HCT116 (cell line): ENCODE results near the gene FPR2. TPM values are rescaled to one million over a fixed set of nuclear protein-coding genes. Genes with fewer than 3 reads are reported as not detected.

Experiments
- ATAC-seq: fragments of 200-7000 bp; cut with Tn5 transposase; 2 replicates; pipeline ENCODE4 v1.9.1; 2020; ENCODE audit warnings: mild to moderate bottlenecking, moderate library complexity
- BruUV-seq: library from RNA; stranded (reverse); fragments of 400-500 nt; replicated peaks from 2 replicates; lab custom pipeline; 2021; lab: Mats Ljungman, UMichigan
- CTCF ChIA-PET: fragments of 300-600 bp; sonication (Branson Sonifier 250); formaldehyde crosslinking; loops from one replicate; lab custom pipeline; 2021; ENCODE audit warnings: antibody characterized with exemption; lab: Charles Lee
- POLR2A ChIA-PET: fragments of 300-600, 350-600 bp; sonication (Branson Sonifier 250); formaldehyde crosslinking; loops from one replicate; lab custom pipeline; 2021; ENCODE audit warnings: antibody characterized with exemption; lab: Charles Lee
- RAD21 ChIA-PET, 2 experiments: fragments of 300-600 bp; sonication (Branson Sonifier 250); formaldehyde crosslinking; loops; one replicate each; lab custom pipeline; 2023; ENCODE audit warnings: low total read pairs in 2 of 2; ENCODE audit not compliant: uncharacterized antibody in 2 of 2, unreplicated experiment in 2 of 2, low non-redundant PET in 1 of 2; lab: Charles Lee
- DNase-seq: peaks from one replicate; pipeline ENCODE4 v3.0.0-alpha.2; 2010; ENCODE audit warnings: low read depth, low spot score
- H2AFZ ChIP-seq: fragments of 200-600 bp; shearing (Covaris generic), sonication (generic); 2 replicates; pipeline ENCODE4 v1.6.1; 2017; ENCODE audit warnings: low read depth, mixed run types, mixed read lengths, antibody characterized with exemption, low read length; ENCODE audit not compliant: poor library complexity, severe bottlenecking
- H3K27ac ChIP-seq: 2 replicates; pipeline ENCODE4 v1.5.1; 2012; ENCODE audit warnings: low read depth, low read length
- H3K27me3 ChIP-seq: fragments of 200-600 bp; sonication (generic); 2 replicates; pipeline ENCODE4 v1.6.1; 2016; ENCODE audit warnings: mixed run types, low read length, mixed read lengths; ENCODE audit not compliant: insufficient read depth
- H3K36me3 ChIP-seq, 2 experiments: fragments of 200-500 bp in 1 of 2; fragments of 200-600 bp in 1 of 2; sonication (Bioruptor generic) in 1 of 2; sonication (generic) in 1 of 2; 2 replicates each; pipeline versions ENCODE4 v1.5.1 to v1.6.1; 2014 to 2016; ENCODE audit warnings: low read length in 2 of 2, inconsistent platforms in 1 of 2, mixed read lengths in 1 of 2, mixed run types in 1 of 2; ENCODE audit not compliant: insufficient read depth in 2 of 2, control insufficient read depth in 1 of 2
- H3K4me1 ChIP-seq, 2 experiments: fragments of 200-600 bp in 1 of 2; sonication (generic) in 1 of 2; 2 replicates each; pipeline versions ENCODE4 v1.5.1 to v1.6.1; 2012 to 2017; ENCODE audit warnings: low read length in 2 of 2, inconsistent platforms in 1 of 2, mild to moderate bottlenecking in 1 of 2, mixed read lengths in 1 of 2, mixed run types in 1 of 2, moderate library complexity in 1 of 2; ENCODE audit not compliant: insufficient read depth in 2 of 2, control insufficient read depth in 1 of 2
- H3K4me2 ChIP-seq: fragments of 200-600 bp; sonication (generic); 2 replicates; pipeline ENCODE4 v1.6.1; 2017; ENCODE audit warnings: mixed run types, low read length, mixed read lengths
- H3K4me3 ChIP-seq, 2 experiments: fragments of 200-600 bp in 1 of 2; sonication (generic) in 1 of 2; replicated peaks in 1 of 2; 2 replicates each; pipeline ENCODE4 v1.5.1; 2011 to 2016; ENCODE audit warnings: low read length in 2 of 2, control low read depth in 1 of 2, low read depth in 1 of 2, mild to moderate bottlenecking in 1 of 2, mixed read lengths in 1 of 2, mixed run types in 1 of 2
- H3K79me2 ChIP-seq: fragments of 200-600 bp; sonication (generic); 2 replicates; pipeline ENCODE4 v1.6.1; 2017; ENCODE audit warnings: mild to moderate bottlenecking, mixed run types, low read length, moderate library complexity, mixed read lengths; ENCODE audit not compliant: insufficient read depth
- H3K9ac ChIP-seq: fragments of 200-600 bp; sonication (generic); 2 replicates; pipeline ENCODE4 v1.6.1; 2016; ENCODE audit warnings: low read length, mixed read lengths
- H3K9me2 ChIP-seq: fragments of 200-600 bp; sonication (generic), shearing (Covaris generic); 2 replicates; pipeline ENCODE4 v1.6.1; 2017; ENCODE audit warnings: mixed run types, mild to moderate bottlenecking, moderate library complexity; ENCODE audit not compliant: insufficient read depth
- H3K9me3 ChIP-seq, 2 experiments: fragments of 200-500 bp in 1 of 2; fragments of 200-600 bp in 1 of 2; sonication (Bioruptor generic) in 1 of 2; sonication (generic) in 1 of 2; 2 replicates each; pipeline ENCODE4 v1.6.1; 2014 to 2017; ENCODE audit warnings: low read length in 2 of 2, mixed read lengths in 2 of 2, inconsistent platforms in 1 of 2, low read depth in 1 of 2, mild to moderate bottlenecking in 1 of 2, mixed run types in 1 of 2, moderate library complexity in 1 of 2; ENCODE audit not compliant: control insufficient read depth in 1 of 2, insufficient read depth in 1 of 2
- H4K20me1 ChIP-seq: fragments of 200-600 bp; sonication (generic), shearing (Covaris generic); 2 replicates; pipeline ENCODE4 v1.6.1; 2017; ENCODE audit warnings: mixed run types, mild to moderate bottlenecking, moderate library complexity; ENCODE audit not compliant: insufficient read depth
- CEBPB ChIP-seq: IDR thresholded peaks from 2 replicates; pipeline ENCODE4 v1.6.1; 2012; ENCODE audit warnings: low read depth
- EGR1 ChIP-seq: IDR thresholded peaks from 2 replicates; pipeline ENCODE4 v1.6.1; 2012; ENCODE audit warnings: low read depth
- ELF1 ChIP-seq: IDR thresholded peaks from 2 replicates; pipeline ENCODE4 v1.6.1; 2012; ENCODE audit warnings: low read depth, borderline replicate concordance
- EZH2 ChIP-seq: fragments of 200-600 bp; sonication (generic); IDR thresholded peaks from 2 replicates; pipeline ENCODE4 v1.6.1; 2017; ENCODE audit warnings: antibody characterized with exemption, mixed run types
- EZH2phosphoT487 ChIP-seq: fragments of 200-600 bp; IDR thresholded peaks from 2 replicates; pipeline ENCODE4 v1.6.1; 2018; ENCODE audit warnings: antibody characterized with exemption, borderline replicate concordance
- FOSL1 ChIP-seq: IDR thresholded peaks from 2 replicates; pipeline ENCODE4 v1.6.1; 2012; ENCODE audit warnings: low read depth
- JUND ChIP-seq: IDR thresholded peaks from 2 replicates; pipeline ENCODE4 v1.6.1; 2012
- MAX ChIP-seq: IDR thresholded peaks from 2 replicates; pipeline ENCODE4 v1.6.1; 2012
- POLR2A ChIP-seq: IDR thresholded peaks from 2 replicates; pipeline ENCODE4 v1.7.0; 2011; ENCODE audit warnings: borderline replicate concordance; ENCODE audit not compliant: insufficient read depth, insufficient read length; ENCODE audit errors: extremely low read depth
- RAD21 ChIP-seq: IDR thresholded peaks from 2 replicates; pipeline ENCODE4 v1.6.1; 2012; ENCODE audit warnings: low read depth, mild to moderate bottlenecking
- SIN3A ChIP-seq: IDR thresholded peaks from 2 replicates; pipeline ENCODE4 v1.6.1; 2012; ENCODE audit warnings: low read depth
- SP1 ChIP-seq: IDR thresholded peaks from 2 replicates; pipeline ENCODE4 v1.6.1; 2012; ENCODE audit warnings: low read depth
- TCF7L2 ChIP-seq: IDR thresholded peaks from 2 replicates; pipeline ENCODE4 v1.7.0; 2011; ENCODE audit warnings: borderline replicate concordance, inconsistent platforms; ENCODE audit not compliant: insufficient read depth, insufficient read length; ENCODE audit errors: extremely low read depth
- YY1 ChIP-seq: IDR thresholded peaks from 2 replicates; pipeline ENCODE4 v1.6.1; 2011; ENCODE audit warnings: low read length, low read depth, moderate library complexity, mild to moderate bottlenecking; ENCODE audit not compliant: insufficient replicate concordance; ENCODE audit errors: extremely low read depth
- ZBTB33 ChIP-seq: IDR thresholded peaks from 2 replicates; pipeline ENCODE4 v1.6.1; 2011; ENCODE audit warnings: mild to moderate bottlenecking, low read length, moderate library complexity; ENCODE audit not compliant: insufficient replicate concordance; ENCODE audit errors: extremely low read depth
- ZFX ChIP-seq: fragments of 450-650 bp; IDR thresholded peaks from 2 replicates; pipeline ENCODE4 v1.6.1; 2017
- ZNF274 ChIP-seq: fragments of 200-500 bp; sonication (Bioruptor generic); IDR thresholded peaks from 2 replicates; pipeline ENCODE4 v1.6.1; 2014; ENCODE audit warnings: mild to moderate bottlenecking, low read depth, low read length, inconsistent platforms
- intact Hi-C: fragments of 100-400 bp; cut with micrococcal nuclease; formaldehyde crosslinking; loops from 2 replicates; pipeline ENCODE4 v1.10.0; 2022
- total RNA-seq: library from RNA; stranded (reverse); gene quantifications from one replicate; pipeline ENCODE4 v1.2.1, GENCODE V29; 2021; ENCODE audit not compliant: unreplicated experiment
- TF ChIP-seq, protein P1 (sequence below), 3 experiments: fragments of 200-600 bp in 1 of 3; sonication (generic) in 1 of 3; IDR thresholded peaks in 2 of 3; conservative IDR thresholded peaks in 1 of 3; 2 replicates each; pipeline ENCODE4 v1.5.1; 2012 to 2017; ENCODE audit warnings: low read depth in 2 of 3, low read length in 2 of 3, antibody characterized with exemption in 1 of 3, borderline replicate concordance in 1 of 3, control low read depth in 1 of 3, mild to moderate bottlenecking in 1 of 3, mixed read lengths in 1 of 3, mixed run types in 1 of 3, moderate library complexity in 1 of 3; ENCODE audit not compliant: insufficient read depth in 1 of 3

Gene FPR2
- total RNA-seq, 1 experiment from 2014 or later: not detected

DNA sequence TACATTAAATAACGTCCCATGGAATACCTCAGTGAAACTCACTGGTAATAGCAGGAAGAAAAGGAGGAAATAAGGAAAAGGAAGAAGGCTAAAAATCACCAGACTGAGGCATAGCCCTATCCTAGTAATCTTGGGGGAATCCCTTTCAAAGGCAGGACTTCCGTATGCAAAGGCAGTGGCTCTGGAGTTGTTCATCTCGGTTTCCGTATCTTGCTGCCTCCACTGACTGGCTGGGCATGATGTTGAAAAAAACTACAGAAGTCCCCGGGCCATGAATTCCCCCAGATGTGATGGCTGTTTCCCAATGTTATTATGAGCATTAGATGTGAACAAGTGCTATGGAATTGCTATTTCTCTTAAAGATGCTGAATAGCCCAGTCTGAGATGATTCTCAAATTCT is 5.5 kb downstream of the FPR2 start (continued):
- TF ChIP-seq ZBTB33 (no peak), YY1 (no peak), EZH2 (no peak), EZH2phosphoT487 (no peak), JUND (no peak), FOSL1 (no peak), POLR2A (no peak), EGR1 (no peak), TCF7L2 (no peak), ZNF274 (no peak)

- Histone ChIP-seq H3K9me3 (0 out of 4 replicates have a peak, but pooled peaks cover 0 to 3% of the 10 kb centered on the region in 2 experiments), H4K20me1 (no peaks in the 10 kb centered on the region), H3K4me1 (no peaks in the 10 kb centered on the region), H3K36me3 (no peaks in the 10 kb centered on the region), H3K4me2 (no peak overlapping the region), H3K9me2 (no peaks in the 10 kb centered on the region), H2AFZ (no peak overlapping the region), H3K27ac (no peak overlapping the region), H3K79me2 (no peaks in the 10 kb centered on the region), H3K9ac (no peak overlapping the region), H3K27me3 (no peaks in the 10 kb centered on the region), H3K4me3 (no peak overlapping the region)
- TF ChIP-seq RAD21: no peak
- TF ChIP-seq TCF7L2: no peak
- TF ChIP-seq, protein P1, sequence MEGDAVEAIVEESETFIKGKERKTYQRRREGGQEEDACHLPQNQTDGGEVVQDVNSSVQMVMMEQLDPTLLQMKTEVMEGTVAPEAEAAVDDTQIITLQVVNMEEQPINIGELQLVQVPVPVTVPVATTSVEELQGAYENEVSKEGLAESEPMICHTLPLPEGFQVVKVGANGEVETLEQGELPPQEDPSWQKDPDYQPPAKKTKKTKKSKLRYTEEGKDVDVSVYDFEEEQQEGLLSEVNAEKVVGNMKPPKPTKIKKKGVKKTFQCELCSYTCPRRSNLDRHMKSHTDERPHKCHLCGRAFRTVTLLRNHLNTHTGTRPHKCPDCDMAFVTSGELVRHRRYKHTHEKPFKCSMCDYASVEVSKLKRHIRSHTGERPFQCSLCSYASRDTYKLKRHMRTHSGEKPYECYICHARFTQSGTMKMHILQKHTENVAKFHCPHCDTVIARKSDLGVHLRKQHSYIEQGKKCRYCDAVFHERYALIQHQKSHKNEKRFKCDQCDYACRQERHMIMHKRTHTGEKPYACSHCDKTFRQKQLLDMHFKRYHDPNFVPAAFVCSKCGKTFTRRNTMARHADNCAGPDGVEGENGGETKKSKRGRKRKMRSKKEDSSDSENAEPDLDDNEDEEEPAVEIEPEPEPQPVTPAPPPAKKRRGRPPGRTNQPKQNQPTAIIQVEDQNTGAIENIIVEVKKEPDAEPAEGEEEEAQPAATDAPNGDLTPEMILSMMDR (IDR thresholded peaks at IDR 0.05 in 2 of 3, conservative IDR thresholded peaks at IDR 0.05 in 1 of 3; ENCODE audit: borderline replicate concordance in 1 of 3, insufficient read depth in 1 of 3, low read depth in 2 of 3, low read length in 2 of 3): no peak
- TF ChIP-seq SIN3A: no peak
- TF ChIP-seq YY1: no peak
- no peak for TF ChIP-seq CEBPB
- no peak for TF ChIP-seq ZFX
- TF ChIP-seq ZBTB33: no peak
- no peak for TF ChIP-seq EZH2
- no peak for TF ChIP-seq SP1
- TF ChIP-seq ELF1: no peak
- TF ChIP-seq MAX: no peak
- ATAC-seq (no peak), DNase-seq (no peak)
- no TSS peak for BruUV-seq
- POLR2A ChIA-PET: no interaction called here
- intact Hi-C loops: no loop called here
- CTCF ChIA-PET: no interaction called here
- RAD21 ChIA-PET: no interaction called here
These were observed 10.6 kb downstream of the FPR2 start for GRCh38 chr19:51771376-51772130.
